Activated CD8-positive, alpha-beta memory T cell treated with anti-CD3 and anti-CD28 coated beads, Interleukin-2, amount 50 U/mL, for 1 hour (primary cell): ENCODE results near the gene RAC3.

Experiments
- DNase-seq: peaks from one replicate; pipeline ENCODE4 v3.0.0-alpha.2; 2020; ENCODE audit errors: extremely low read depth

Gene RAC3

DNA sequence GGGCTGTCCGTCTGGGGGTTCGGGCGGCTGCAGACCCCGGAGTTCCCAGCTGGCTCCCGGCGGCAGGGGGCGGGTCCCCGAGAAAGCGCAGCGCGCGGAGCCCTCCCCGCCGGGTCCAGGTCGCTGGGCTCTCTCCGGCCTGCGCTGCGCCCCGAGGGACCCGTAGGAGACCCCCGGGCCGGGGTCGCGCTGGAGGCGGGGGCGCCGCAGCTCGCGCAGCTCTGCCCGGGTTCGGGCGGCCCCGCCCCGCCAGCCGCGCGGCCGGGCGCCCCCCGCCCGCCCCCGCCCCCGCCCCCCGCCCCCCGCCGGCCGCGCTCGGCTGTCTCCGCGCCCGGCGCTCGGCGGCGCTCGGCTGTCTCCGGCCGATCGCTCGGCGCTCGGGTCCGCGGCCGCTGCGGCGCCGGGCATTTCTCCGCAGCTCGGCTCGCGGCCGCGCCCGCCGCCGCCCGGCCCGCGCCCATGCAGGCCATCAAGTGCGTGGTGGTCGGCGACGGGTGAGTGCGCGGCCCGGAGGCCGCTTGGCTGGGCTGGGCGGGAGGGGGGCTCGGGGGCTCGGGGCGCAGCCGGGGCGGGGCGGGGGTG, at the start of gene RAC3:
RAC3 (plus strand) TSS at position 376 of the 582 bp plus-strand sequence; CDS start at position 460, 84 bp downstream.
- DNase-seq, result no peak

DNA sequence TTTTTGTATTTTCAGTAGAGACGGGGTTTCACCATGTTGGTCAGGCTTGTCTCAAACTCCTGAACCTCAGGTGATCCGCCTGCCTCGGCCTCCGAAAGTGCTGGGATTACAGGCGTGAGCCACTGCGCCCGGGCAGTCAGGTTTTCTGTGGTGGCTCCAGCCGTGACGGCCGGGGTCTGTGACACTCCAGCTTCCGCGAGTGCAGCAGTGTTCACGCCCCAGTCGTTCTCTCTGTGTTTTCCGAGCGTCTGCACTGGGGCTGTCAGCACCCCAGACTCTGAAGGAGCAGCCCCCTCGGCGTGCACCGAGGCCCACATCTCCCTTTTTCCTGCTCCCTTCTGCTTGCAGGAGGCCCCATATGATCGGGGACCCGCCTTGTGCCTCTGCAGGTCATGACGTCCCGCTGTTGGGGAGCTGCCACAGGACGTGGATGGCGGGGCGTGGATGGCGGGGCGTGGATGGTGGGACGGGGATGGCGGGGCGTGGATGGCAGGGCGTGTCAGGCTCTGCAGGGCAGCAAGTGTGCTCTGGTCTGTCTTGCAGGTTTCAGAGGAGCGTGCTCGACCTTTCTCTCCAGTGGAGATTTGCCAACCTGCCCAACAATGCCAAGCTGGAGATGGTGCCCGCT, 48.4 kb upstream of the RAC3 start:
- DNase-seq, result no peak

DNA sequence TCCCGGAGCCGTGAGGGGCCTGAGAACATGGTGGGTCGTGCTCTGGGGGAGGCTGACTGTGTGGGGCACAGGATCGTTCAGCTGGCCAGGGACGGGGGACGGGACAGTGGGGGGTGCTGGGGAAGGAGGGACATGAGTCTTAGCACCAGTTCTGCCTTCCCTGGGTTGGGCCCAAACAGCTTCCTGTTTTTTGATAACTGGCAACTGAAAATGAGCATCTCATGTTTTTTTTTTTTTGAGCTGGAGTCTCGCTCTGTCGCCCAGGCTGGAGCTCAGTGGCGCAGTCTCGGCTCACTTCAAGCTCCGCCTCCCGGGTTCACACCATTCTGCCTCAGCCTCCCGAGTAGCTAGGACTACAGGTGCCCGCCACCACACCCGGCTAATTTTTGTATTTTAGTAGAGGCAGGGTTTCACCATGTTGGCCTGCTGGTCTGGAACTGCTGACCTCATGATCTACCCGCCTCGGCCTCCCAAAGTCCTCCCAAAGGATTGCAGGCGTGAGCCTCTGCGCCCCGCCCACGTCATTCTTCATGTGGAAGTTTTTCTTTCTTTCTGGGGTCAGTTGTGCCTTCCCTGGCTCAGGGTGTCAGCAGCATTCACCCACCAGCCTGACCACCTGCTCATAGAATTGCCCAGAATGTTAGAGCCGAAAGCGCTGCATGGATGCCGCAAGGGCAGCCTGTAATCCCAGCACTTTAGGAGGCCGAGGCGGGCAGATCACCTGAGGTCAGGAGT, 47.7 kb upstream of the RAC3 start:
- no peak for DNase-seq

DNA sequence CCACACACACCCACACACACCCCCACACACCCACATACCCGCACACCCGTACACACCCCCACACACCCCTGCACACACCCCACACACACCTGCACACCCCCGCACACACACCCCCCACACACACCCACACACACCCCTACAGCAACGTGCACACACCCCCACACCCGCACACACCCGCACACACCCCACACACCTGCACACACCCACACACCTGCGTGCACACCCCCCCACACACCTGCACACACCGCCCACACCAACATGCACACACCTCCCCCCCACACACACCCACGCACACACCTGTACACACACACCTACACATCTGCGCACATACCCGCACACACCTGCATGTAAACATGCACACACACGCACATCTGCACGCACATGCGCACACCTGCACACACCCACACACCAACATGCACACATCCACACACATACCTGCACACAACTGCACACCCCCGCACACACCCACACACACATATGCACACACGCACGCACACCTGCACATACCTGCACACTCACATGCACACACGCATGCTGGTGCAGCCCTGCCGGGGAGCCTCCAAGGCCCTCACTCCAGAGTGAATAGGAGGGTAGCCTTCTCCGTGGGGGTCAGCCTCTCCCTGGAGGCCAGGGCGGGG, 46.6 kb upstream of the RAC3 start:
- DNase-seq, result no peak

DNA sequence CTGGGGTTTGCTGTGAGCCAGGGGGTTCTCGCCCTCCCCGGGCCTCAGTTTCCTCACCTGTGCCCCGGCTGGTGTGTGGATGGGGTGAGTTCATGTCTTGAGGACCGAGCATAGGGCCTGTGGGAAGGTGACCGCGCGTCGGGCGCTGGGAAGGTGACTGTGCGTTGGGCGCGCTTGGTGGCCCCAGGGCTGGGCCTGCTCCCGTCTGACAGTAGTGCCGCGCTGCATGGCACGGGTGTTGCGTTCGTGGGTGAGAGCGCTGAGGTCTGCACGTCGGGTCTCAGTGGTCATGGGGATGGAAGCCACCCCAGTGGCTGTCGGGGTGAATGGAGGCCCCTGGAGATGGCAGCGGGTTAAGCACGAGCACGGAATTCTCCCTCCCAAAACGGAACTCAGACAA, 44.9 kb upstream of the RAC3 start:
- no peak for DNase-seq

DNA sequence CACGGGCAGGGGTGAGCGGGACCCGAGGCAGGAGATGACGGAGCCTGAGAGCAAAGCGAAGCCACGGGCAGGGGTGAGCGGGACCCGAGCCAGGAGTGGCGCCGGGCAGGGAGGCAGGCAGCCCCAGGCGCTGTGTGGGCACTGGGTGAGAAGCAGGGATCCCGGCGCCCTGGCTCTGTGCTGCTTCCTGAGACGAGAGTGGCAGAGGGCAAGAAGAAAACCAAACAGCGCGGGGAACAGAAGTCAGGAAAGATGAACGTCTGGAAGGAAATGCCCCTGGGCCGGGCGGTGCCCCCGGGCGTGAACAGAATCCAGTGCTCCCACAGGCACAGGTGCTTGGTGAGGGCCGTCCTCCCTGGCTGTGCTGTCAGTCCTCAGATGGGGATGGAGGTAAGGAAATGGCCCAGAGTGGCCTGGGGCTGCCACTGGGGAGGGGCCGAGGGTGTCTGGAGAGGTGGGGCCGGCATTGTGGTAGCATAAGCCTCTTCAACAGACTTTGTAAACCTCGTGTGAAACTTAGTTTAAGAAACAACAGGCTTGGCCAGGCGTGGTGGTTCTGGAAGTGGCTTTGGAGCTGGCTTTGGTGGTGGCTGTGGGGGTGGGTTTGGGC, 44.2 kb upstream of the RAC3 start:
- DNase-seq, result no peak

DNA sequence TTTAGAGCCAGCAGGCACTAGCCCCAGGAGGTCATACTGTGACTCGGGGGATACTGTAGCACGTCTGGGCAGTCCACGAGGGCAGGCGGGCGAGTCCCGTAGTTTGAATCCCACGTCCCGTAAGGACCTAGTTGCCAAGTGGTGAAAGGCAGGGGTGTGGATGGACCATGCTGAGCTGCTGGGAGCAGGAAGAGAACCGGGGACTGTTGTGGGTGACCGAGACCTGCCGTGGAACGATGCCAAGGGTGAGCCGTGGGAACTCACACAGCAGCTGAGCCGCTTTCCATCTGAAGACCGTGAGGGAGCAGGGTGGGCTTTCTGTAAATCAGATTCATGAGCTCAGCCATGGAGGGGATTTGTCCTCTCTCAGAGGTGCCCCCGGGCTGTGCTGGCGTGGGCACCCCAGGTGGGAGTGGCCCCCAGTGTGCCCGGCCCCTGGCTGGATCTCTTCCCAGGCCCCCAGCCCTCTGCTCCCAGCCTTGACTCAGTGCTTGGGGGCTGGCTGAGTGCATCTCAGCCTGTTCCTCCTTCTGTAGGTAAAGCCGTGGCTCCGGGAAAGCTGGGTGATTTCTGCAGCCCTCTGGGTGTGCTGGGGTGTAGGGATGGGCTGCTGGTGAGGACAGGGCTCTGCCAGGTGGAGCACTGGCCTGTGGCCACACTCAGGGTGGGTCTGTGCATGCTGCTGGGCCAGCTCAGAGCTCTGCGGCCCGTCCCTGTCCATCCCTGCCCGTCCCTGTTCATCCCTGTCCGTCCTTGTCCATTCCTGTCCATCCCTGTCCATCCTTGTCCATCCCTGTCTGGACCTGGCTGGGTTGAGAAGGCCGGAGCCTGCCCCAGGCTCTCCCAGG, 40.4 kb upstream of the RAC3 start:
- no peak for DNase-seq

DNA sequence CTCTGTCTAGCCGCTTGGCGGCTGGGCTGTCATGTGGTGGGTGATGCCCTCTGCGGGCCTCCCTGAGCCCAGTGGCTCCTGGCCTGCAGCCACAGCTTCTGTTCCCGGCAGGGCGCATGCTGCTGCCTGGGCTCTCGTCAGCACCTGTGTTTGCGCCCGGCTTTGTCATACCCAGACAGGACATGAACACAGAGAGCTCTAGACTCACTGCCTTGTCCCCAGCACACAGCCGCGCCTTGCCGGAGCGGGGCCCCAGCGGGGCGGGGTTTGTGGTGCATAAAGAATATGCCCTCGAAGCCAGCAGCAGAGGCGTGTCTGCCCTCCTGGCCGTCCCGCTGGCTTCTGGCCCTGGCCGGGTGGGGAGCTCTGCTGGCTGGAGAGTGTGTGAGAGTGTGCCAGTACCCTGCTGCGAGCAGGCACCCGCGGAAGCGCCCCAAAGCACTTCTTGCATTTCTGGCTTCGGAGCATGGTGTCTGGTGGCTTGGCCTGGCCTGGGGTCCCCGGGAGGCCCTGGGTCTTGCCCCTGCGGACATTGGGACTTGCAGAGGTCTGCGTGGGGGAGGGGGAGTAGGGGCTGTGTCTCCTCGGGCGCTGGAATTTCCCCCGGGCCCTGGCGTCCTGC, 39.7 kb upstream of the RAC3 start:
- DNase-seq, result no peak

DNA sequence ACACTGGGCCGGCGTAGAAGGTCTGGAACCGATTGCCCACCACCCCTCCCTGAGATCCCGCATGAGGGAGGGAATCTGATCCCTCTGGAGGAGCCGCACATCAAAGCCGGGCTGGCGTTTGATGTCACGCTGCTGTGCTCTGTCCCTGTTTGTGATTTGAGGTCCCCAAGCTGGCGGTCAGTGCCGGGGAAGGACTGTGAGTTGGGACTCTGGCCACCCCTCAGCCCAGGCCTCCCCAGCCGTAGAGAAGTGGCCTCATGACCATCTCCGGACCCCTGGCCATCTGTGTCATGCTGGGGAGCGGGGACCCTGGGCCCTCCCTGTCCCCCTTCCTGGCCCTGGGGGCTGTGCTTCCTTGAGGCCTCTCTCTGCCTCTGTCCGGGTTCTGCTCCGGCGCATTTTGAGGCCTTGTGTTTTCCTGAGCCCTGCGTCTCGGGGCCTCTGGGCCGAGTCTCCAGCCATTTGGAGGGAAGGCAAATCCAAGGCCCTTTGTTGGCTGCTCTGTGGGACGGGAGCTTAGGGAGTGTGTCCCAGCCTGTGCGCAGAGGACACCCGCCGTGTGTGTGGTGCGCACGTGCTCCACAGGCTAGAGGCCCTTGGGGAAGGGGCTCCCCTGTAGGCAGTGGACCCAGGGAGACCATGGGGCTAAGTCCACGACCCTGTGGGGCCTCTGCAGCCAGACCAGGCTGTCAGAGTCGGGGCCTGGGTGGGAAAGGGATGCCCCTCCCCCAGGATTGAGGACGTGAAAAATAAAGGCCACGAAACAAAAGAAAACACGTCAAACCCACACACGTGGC, 39.0 kb upstream of the RAC3 start:
- DNase-seq, result no peak

DNA sequence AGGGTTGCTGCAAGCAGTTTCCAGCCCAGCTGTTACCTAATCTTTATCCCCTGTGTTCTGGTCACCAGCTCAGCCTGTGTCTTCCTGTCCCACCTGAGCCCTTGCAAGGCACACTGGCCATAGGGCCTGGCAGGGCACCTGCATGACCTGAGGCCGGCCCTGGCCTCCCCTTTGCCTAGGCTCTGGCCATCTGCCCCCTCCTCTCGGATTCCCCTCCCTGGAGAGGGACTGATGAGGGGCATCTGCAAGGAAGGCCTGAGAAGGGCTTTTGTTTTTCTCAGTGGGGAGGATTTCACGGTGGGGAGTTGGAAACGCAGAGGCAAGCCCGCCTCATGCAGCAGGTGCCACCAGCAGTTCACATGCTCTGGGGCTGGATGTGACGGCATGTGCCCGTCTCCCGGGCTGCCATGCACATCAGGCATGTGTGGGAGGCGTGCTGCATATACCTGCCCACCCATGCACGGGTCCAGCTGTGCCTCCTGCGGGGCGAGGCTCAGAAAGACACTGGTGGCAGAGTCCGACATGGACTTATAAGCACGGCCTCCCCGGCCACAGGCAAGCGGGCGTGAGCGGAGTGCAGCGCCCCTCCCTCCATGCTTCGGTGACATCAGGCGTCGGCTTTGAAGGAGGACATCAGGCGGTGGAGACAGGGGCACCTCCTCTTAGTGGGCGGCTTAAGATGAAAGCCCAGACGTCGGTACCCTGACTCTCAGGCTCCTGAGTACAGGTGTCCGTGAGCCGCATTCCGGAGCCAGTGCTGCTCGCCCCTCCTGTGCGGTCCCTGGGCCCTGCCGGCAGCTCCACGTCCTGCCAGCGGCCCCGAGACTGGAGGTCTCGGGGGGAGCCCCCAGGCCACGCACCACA, 37.5 kb upstream of the RAC3 start:
- DNase-seq, result no peak

DNA sequence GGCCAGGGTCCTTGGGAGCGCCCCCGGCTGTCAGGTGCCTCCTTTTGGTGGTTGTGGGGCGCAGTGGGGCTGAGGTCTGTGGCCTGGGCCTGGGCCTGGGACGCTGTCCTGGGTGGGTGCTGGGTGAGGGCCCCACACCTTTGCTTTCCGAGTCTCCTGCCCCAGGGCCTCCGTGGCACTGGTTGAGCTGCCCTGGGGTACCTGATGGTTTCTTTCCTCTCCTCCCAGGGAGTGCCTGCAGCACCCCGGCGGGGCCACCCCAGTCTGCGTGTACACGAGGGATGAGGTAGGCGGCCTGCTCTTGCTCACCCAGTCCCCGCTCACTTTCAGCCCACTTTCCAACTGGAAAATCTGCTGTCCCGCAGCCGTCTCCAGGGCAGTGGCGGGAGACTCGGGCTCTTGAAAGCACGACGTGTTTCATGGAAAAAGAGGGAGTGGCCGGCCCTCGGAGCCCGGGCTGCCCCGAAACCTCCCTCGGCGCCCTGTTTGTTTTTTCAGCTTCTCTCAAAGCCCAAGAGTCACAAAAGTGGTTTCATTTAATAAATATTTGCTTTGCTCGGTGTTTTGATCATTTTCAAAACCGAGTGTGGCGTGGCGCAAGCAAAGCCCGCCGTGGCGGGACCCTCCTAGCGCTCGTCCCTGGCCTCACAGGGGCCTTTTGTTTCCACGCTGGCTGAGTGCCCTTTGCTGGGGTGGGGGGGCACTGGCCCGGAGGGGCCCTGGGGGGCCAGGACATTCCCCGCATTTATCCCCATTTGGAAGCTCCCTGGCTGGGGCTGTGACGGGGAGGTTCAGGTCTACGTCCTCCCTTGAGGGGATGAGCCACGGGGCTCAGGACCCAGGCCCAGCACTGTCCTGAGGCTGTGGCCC, 36.6 kb upstream of the RAC3 start:
- DNase-seq, result no peak

DNA sequence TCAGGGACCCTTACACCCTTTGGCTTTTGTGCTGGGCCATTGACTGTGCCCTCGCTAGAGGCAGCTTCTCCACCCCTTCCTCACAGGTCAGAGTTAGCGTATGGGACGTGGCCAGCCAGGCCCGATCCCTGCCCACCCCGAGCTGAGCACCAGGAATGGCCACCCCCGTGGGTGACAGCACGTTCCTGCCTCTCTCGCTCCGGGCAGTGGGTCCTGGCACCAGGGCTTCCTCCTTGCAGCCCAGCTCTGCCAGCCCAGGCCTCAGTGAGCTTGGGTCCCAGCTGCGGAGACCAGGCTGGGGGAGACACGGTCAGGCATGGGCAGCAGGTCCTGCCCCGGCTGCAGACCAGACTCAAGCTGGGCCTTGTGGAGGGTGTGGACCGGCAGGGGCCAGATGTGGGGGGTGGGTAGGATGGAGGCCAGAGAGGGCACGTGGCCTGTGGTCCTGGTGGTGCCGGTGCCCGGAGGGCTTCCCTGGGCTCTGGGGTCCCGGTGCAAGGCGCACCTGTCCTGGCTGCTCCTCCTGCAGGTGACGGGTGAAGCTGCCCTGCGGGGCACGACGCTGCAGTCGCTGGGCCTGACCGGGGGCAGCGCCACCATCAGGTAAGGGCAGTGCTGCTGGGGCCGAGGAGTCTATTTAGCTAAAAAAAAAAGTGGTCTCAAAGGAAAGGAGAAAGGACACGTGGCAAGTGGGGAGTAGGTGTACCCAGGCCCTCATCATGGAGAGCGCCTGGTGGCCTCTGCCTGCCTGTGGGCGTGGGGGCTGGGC, 35.8 kb upstream of the RAC3 start:
- no peak for DNase-seq

DNA sequence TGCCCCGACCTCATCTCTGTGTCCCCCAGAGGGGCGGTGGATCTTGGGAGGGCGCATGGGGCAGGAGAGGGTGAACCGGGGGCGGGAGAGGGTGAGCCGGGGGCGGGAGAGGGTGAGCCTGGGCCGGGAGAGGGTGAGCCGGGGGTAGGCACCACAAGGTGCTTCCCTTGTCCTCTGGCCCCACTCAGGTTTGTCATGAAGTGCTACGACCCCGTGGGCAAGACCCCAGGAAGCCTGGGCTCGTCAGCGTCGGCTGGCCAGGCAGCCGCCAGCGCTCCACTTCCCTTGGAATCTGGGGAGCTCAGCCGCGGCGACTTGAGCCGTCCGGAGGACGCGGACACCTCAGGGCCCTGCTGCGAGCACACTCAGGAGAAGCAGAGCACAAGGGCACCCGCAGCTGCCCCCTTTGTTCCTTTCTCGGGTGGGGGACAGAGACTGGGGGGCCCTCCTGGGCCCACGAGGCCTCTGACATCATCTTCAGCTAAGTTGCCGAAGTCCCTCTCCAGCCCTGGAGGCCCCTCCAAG, 35.2 kb upstream of the RAC3 start:
- no peak for DNase-seq

DNA sequence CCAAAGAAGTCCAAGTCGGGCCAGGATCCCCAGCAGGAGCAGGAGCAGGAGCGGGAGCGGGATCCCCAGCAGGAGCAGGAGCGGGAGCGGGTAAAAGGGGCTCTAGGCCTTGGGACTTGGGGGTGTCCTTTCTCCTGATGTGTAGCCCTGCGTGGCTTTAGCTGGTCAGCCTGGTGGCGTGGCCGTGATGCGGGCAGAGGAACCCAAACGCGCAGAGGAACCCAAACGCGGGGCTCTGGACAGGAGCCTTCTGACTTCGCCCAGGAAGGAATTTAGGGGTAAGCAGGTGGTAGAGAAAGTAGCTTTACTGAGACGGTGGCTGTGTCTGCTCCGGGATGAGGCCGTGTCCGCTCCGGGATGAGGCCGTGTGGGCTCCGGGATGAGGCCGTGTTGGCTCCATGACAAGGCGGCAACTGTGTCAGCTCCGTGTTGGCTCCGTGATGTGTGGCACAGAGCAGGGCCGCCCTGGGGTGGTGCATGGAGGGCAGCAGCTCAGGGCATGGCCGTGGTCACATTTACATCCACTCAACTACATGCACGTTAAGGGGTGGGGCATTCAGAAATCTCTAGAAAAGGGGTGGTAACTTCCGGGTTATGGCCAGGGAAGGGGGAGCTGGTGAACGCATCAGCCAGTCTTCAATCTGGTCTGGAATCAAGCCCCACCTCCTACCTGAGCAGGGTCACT, 34.6 kb upstream of the RAC3 start:
- DNase-seq, result no peak

DNA sequence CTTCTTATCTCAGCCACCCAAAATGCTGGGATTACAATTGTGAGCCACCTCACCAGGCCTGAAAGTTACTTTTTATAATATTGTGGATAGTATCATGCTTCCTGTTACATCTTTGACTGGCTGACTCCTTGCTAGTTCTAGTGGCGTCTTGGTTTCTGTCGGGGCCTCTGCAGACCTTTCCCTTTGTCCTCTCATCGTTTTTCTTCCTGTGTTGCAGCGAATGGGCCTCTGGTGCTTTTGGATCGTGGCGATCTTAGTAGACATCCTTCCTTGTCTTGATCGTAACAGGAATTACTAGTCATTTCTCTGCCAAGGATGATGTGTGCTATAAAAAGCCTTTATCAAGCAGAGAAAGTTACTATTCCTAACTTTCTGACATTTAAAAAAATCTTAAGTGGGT, 33.3 kb upstream of the RAC3 start:
- no peak for DNase-seq

DNA sequence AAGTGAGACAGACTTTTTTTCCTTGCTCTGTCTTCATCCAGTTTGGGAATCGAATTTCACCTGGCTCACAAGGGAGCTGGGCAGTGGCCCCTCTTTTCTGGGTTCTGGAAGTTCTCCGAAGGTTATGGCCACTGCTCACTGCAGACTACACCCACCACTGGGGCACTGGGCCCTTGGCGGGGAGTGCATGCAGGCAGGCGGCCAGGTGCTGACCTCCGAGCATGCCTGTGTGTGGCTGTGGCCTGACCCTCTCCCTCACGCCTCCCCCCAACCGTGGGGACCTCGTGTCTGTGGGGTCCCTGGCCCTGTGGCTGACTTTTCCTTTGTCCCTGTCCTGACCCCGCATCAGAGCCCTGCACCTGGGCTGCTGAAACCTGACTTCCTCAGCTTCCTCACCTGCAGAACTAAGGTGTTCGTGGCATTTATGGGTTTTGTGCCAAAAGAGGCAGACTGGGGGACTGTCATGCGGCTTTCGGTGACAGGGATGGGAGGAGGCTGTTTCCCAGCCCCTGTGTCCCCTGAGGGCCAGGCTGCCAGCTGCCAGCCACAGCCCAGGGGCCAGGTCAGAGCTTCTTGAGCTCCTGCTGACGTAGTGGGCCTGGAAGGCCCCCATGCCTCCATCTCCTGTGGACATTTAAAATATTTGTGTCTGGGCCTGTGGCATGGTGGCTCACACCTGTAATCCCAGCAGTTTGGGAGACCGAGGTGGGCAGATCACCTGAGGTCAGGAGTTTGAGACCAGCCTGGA, 32.6 kb upstream of the RAC3 start:
- no peak for DNase-seq
